SK-N-SH treated with all-trans-retinoic acid at 6 μM for 48 hours (cell line): Measurements from ENCODE around the gene OR2T11.

Source experiments
- BACH2 ChIP-seq: fragments of 250-450 bp; sonication (Bioruptor Pico); IDR thresholded peaks from 2 replicates; pipeline ENCODE4 v1.9.0; 2021; ENCODE audit warnings: mild to moderate bottlenecking, borderline replicate concordance
- CREB5 ChIP-seq: fragments of 250-450 bp; sonication (Bioruptor Pico); IDR thresholded peaks from 2 replicates; pipeline ENCODE4 v1.5.1; 2020; ENCODE audit warnings: low read depth, mild to moderate bottlenecking, moderate library complexity
- CSRNP3 ChIP-seq: fragments of 250-450 bp; sonication (Bioruptor Pico); IDR thresholded peaks from 2 replicates; pipeline ENCODE4 v1.5.1; 2021; ENCODE audit warnings: mild to moderate bottlenecking, moderate library complexity
- ESRRG ChIP-seq: fragments of 250-450 bp; sonication (Bioruptor Pico); IDR thresholded peaks from 2 replicates; pipeline ENCODE4 v1.6.1; 2021; ENCODE audit warnings: mild to moderate bottlenecking
- PATZ1 ChIP-seq: fragments of 250-450 bp; sonication (Bioruptor Pico); IDR thresholded peaks from 2 replicates; pipeline ENCODE4 v1.8.0; 2020; ENCODE audit warnings: mild to moderate bottlenecking, moderate library complexity, borderline replicate concordance
- PPARA ChIP-seq: fragments of 250-450 bp; sonication (Bioruptor Pico); IDR thresholded peaks from 2 replicates; pipeline ENCODE4 v1.5.0; 2020; ENCODE audit warnings: mild to moderate bottlenecking, borderline replicate concordance
- SNAI2 ChIP-seq: fragments of 250-450 bp; sonication (Bioruptor Pico); IDR thresholded peaks from 2 replicates; pipeline ENCODE4 v1.5.0; 2020; ENCODE audit warnings: mild to moderate bottlenecking, moderate library complexity
- TCF4 ChIP-seq: fragments of 250-450 bp; sonication (Bioruptor Pico); IDR thresholded peaks from 2 replicates; pipeline ENCODE4 v1.8.0; 2021; ENCODE audit warnings: mild to moderate bottlenecking, moderate library complexity, borderline replicate concordance
- TOX ChIP-seq: fragments of 250-450 bp; sonication (Bioruptor Pico); IDR thresholded peaks from 2 replicates; pipeline ENCODE4 v1.8.0; 2021; ENCODE audit warnings: mild to moderate bottlenecking, moderate library complexity, borderline replicate concordance
- ZC3H10 ChIP-seq: fragments of 250-450 bp; sonication (Bioruptor Pico); IDR thresholded peaks from 2 replicates; pipeline ENCODE4 v1.5.1; 2021; ENCODE audit warnings: mild to moderate bottlenecking, moderate library complexity
- ZFP3 ChIP-seq: fragments of 250-450 bp; sonication (Bioruptor Pico); IDR thresholded peaks from 2 replicates; pipeline ENCODE4 v1.5.0; 2020; ENCODE audit warnings: mild to moderate bottlenecking, moderate library complexity
- ZNF8 ChIP-seq: fragments of 450-650 bp; formaldehyde crosslinking; IDR thresholded peaks from 2 replicates; pipeline ENCODE4 v1.5.0; 2020; ENCODE audit warnings: mild to moderate bottlenecking, moderate library complexity

DNA sequence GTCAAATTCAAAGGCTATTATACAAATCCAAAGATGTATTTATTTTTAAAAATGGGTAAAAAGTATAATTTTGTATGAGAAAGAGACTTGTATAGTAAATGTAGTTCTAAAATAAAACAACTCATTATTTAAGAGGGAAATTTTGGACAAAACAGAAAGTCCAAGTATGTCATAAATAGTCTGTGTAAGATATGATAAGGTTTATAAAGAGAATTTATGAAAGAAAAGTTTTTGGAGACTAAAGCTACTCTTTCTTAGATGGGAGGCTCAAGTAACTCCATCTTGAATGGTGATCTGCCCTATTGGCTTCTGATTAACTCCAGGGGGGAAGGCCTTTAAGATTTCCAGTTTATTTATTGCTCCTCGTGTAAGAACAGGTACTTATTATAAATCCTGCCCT is 35.1 kb upstream of the OR2T11 start:
- TF ChIP-seq ZNF8 (CRISPR knock-in tag), result no peak
- TF ChIP-seq BACH2 (CRISPR knock-in tag), result no peak
- TF ChIP-seq TCF4 (CRISPR knock-in tag), result no peak
- TF ChIP-seq ESRRG (CRISPR knock-in tag), result no peak
- TF ChIP-seq PATZ1 (CRISPR knock-in tag), result no peak
- no peak for TF ChIP-seq ZC3H10 (CRISPR knock-in tag)
- TF ChIP-seq PPARA, result no peak
- no peak for TF ChIP-seq CSRNP3 (CRISPR knock-in tag)
- no peak for TF ChIP-seq TOX (CRISPR knock-in tag)
- TF ChIP-seq ZFP3, result no peak
- TF ChIP-seq CREB5 (CRISPR knock-in tag), result no peak
- TF ChIP-seq SNAI2, result no peak
